ENCODE data around the gene SLC32A1.

GRCh38 chr20:38774167-38774566, 49.9 kb downstream of the SLC32A1 start:
- TF ChIP-seq CTCF (conservative IDR thresholded peaks at IDR 0.05; ENCODE audit: low read length) (no peak), EZH2phosphoT487 (IDR thresholded peaks at IDR 0.05; ENCODE audit: borderline replicate concordance) (no peak)
